ENCODE results near the gene KAT8. TPM values are rescaled to one million over a fixed set of nuclear protein-coding genes. Genes with fewer than 3 reads are reported as not detected.

Gene KAT8
- polyA plus RNA-seq, 3 donors: 34.5 to 136 (median 42.0) TPM

GRCh38 chr16:31130899-31131298, 13.4 kb downstream of the KAT8 start:
- WGBS (ENCODE audit: insufficient coverage): 80% methylated on average over 2 of the region's 6 CpGs

GRCh38 chr16:31131416-31131815, 14.0 kb downstream of the KAT8 start:
- TF ChIP-seq CTCF (IDR thresholded peaks at IDR 0.05): no peak
- Histone ChIP-seq H3K36me3 (replicated peaks in 1 of 2; ENCODE audit: control insufficient read depth in 1 of 2, insufficient read depth in 2 of 2, low read length in 2 of 2) (peaks cover 29 to 43% of the 10 kb centered on the region in 2 donors), H3K9ac (ENCODE audit: insufficient read depth, low read length, poor library complexity, severe bottlenecking) (no peak overlapping the region), H3K9me3 (replicated peaks in 1 of 2; ENCODE audit: control insufficient read depth in 1 of 2, insufficient read depth in 1 of 2, low read length in 2 of 2) (no peaks in the 10 kb centered on the region), H2AFZ (ENCODE audit: insufficient read depth, low read depth, low read length, poor library complexity, severe bottlenecking) (no peak overlapping the region), H3K27ac (ENCODE audit: low read depth in 1 of 2, low read length in 2 of 2) (peak overlapping the region in 1 of 2 donors; percentile 99), H3K4me3 (replicated peaks in 1 of 3; ENCODE audit: low read depth in 2 of 3, low read length in 3 of 3) (no peak overlapping the region), H3K79me2 (ENCODE audit: insufficient read depth, low read length) (no peaks in the 10 kb centered on the region), H3K4me2 (replicated peaks; ENCODE audit: extremely low read depth, low read length, poor library complexity, severe bottlenecking) (no peak overlapping the region), H4K20me1 (ENCODE audit: insufficient read depth, low read length) (no peaks in the 10 kb centered on the region), H3K27me3 (ENCODE audit: control insufficient read depth in 2 of 2, insufficient read depth in 2 of 2, low read length in 2 of 2) (no peaks in the 10 kb centered on the region), H3K4me1 (ENCODE audit: control insufficient read depth in 1 of 2, insufficient read depth in 2 of 2, low read length in 2 of 2) (peaks cover 73 to 85% of the 10 kb centered on the region in 2 donors)
- intact Hi-C loops (cut with micrococcal nuclease): no loop called here
- Mint-ChIP-seq H3K4me1 (peaks cover 71% of the 10 kb centered on the region), H3K36me3 (peaks cover 46 to 55% of the 10 kb centered on the region in 2 donors), H3K4me3 (no peak overlapping the region), H3K27ac (peak overlapping the region in 6 of 7 donors; percentile 18 to 100 (median 98)), H3K27me3 (ENCODE audit: low read depth in 3 of 3) (peaks cover 0 to 4% (median 0%) of the 10 kb centered on the region in 3 donors), H3K9me3 (peaks cover 0 to 2% (median 0%) of the 10 kb centered on the region in 7 donors)
- 94% methylated on average over 10 of the region's 11 CpGs for WGBS (ENCODE audit: insufficient coverage)
- no peak for DNase-seq

More at GRCh38 chr16:31130899-31131298, 13.4 kb downstream of the KAT8 start:
- Mint-ChIP-seq H3K4me3 (peak overlapping the region in 1 of 2 donors; percentile 62), H3K27me3 (ENCODE audit: low read depth in 3 of 3) (peaks cover 0 to 4% (median 0%) of the 10 kb centered on the region in 3 donors), H3K9me3 (peaks cover 0 to 2% (median 0%) of the 10 kb centered on the region in 7 donors), H3K36me3 (peaks cover 52 to 61% of the 10 kb centered on the region in 2 donors), H3K27ac (peak overlapping the region; percentile 98 to 100 (median 99)), H3K4me1 (peaks cover 76% of the 10 kb centered on the region)
- H3K4me2 ChIP-seq (replicated peaks; ENCODE audit: extremely low read depth, low read length, poor library complexity, severe bottlenecking): peak overlapping the region; percentile 62
- TF ChIP-seq CTCF (IDR thresholded peaks at IDR 0.05): no peak
- H4K20me1 ChIP-seq (ENCODE audit: insufficient read depth, low read length): no peaks in the 10 kb centered on the region
- H3K4me1 ChIP-seq (ENCODE audit: control insufficient read depth in 1 of 2, insufficient read depth in 2 of 2, low read length in 2 of 2): peaks cover 77 to 91% of the 10 kb centered on the region in 2 donors
- no peaks in the 10 kb centered on the region for H3K27me3 ChIP-seq (ENCODE audit: control insufficient read depth in 2 of 2, insufficient read depth in 2 of 2, low read length in 2 of 2)
- H3K9ac ChIP-seq (ENCODE audit: insufficient read depth, low read length, poor library complexity, severe bottlenecking): no peak overlapping the region
- peak overlapping the region in 1 of 3 experiments; percentile 53 for H3K4me3 ChIP-seq (replicated peaks in 1 of 3; ENCODE audit: low read depth in 2 of 3, low read length in 3 of 3)
- no peak for DNase-seq
- peak overlapping the region; percentile 99 for H3K27ac ChIP-seq (ENCODE audit: low read depth in 1 of 2, low read length in 2 of 2)
- no peaks in the 10 kb centered on the region for H3K79me2 ChIP-seq (ENCODE audit: insufficient read depth, low read length)
- intact Hi-C loops (cut with micrococcal nuclease): no loop called here
- H3K36me3 ChIP-seq (replicated peaks in 1 of 2; ENCODE audit: control insufficient read depth in 1 of 2, insufficient read depth in 2 of 2, low read length in 2 of 2): peaks cover 29 to 48% of the 10 kb centered on the region in 2 donors
- H2AFZ ChIP-seq (ENCODE audit: insufficient read depth, low read depth, low read length, poor library complexity, severe bottlenecking): no peak overlapping the region
- H3K9me3 ChIP-seq (replicated peaks in 1 of 2; ENCODE audit: control insufficient read depth in 1 of 2, insufficient read depth in 1 of 2, low read length in 2 of 2): no peaks in the 10 kb centered on the region
